Lung (tissue), 12 donors: Measurements from ENCODE around the gene TNF. TPM values are rescaled to one million over a fixed set of nuclear protein-coding genes. Genes with fewer than 3 reads are reported as not detected.
A peak's percentile ranks its signal among the peaks of the same experiment; 100 is the strongest.

Experiments used
- ATAC-seq: fragments of 200-7000 bp; cut with Tn5 transposase; one replicate; pipeline ENCODE4 v1.9.1; 2020; ENCODE audit warnings: moderate number of reproducible peaks; ENCODE audit not compliant: insufficient read depth, low FRiP score
- DNase-seq, 3 donors: peaks; one replicate each; pipeline ENCODE4 v3.0.0-alpha.2; 2013 to 2017
- H3K27ac ChIP-seq, 2 donors: one replicate each; pipeline ENCODE4 v1.5.1; 2013; ENCODE audit warnings: mild to moderate bottlenecking in 2 of 2, moderate library complexity in 2 of 2, control low read depth in 1 of 2, inconsistent platforms in 1 of 2, low read depth in 1 of 2, low read length in 1 of 2
- H3K27me3 ChIP-seq, 3 donors: one replicate each; pipeline ENCODE4 v1.5.1; 2013; ENCODE audit warnings: low read length in 2 of 3; ENCODE audit not compliant: control insufficient read depth in 3 of 3, insufficient read depth in 3 of 3
- H3K36me3 ChIP-seq, 4 donors: one replicate each; pipeline ENCODE4 v1.5.1; 2013; ENCODE audit warnings: low read length in 4 of 4, mild to moderate bottlenecking in 1 of 4, moderate library complexity in 1 of 4; ENCODE audit not compliant: control insufficient read depth in 4 of 4, insufficient read depth in 4 of 4
- H3K4me1 ChIP-seq, 5 donors: one replicate each; pipeline ENCODE4 v1.5.1; 2013; ENCODE audit warnings: low read length in 5 of 5, mild to moderate bottlenecking in 2 of 5, moderate library complexity in 1 of 5; ENCODE audit not compliant: control insufficient read depth in 5 of 5, insufficient read depth in 5 of 5
- H3K4me3 ChIP-seq: one replicate; pipeline ENCODE4 v1.5.1; 2013; ENCODE audit warnings: mild to moderate bottlenecking, control low read depth, moderate library complexity
- H3K9ac ChIP-seq, 2 donors: one replicate each; pipeline ENCODE4 v1.5.1; 2013; ENCODE audit warnings: low read length in 2 of 2, control low read depth in 1 of 2; ENCODE audit not compliant: insufficient read depth in 1 of 2
- H3K9me3 ChIP-seq, 4 donors: one replicate each; pipeline ENCODE4 v1.5.1; 2013; ENCODE audit warnings: low read length in 3 of 4, mild to moderate bottlenecking in 1 of 4, moderate library complexity in 1 of 4; ENCODE audit not compliant: control insufficient read depth in 4 of 4, insufficient read depth in 3 of 4
- WGBS, 2 donors: extraction: QIAGEN DNeasy Blood & Tissue Kit; methylation state at CpG; one replicate each; pipeline ENCODE4 v1.1.7; 2013; 5-methylcytosine and 5-hydroxymethylcytosine counted together
- polyA plus RNA-seq, 2 donors: library from polyadenylated mRNA; stranded (reverse); fragments of 200-250 nt; gene quantifications; one replicate each; pipeline ENCODE4 v1.2.1, GENCODE V29; 2013
- total RNA-seq, 2 donors: library from RNA; depleted of rRNA in 1 of 2; stranded (reverse); fragments of >200 nt in 1 of 2; gene quantifications; one replicate each; pipeline ENCODE4 v1.2.1, GENCODE V29; 2014 to 2021
- TF ChIP-seq, protein P1 (sequence below): IDR thresholded peaks from 2 replicates; pipeline ENCODE4 v1.5.1; 2012; ENCODE audit warnings: mild to moderate bottlenecking; ENCODE audit errors: control extremely low read depth, extremely low read depth
- donor health status: control.
- donor health status: control.
- donor health status: Bipolar disorder and iron deficiency.
- donor health status: healthy.
- donor health status: DM: yes; HTN: yes; CAD: no.

TNF gene
- total and polyA plus RNA-seq, 4 donors, result 0.23 to 15.7 (median 4.1) TPM

GRCh38 chr6:31558318-31558625, 17.1 kb upstream of the TNF start:
- Histone ChIP-seq H3K27me3 (no peaks in the 10 kb centered on the region), H3K4me1 (peaks cover 0 to 27% (median 0%) of the 10 kb centered on the region in 5 donors), H3K9ac (no peak overlapping the region), H3K36me3 (peaks cover 6 to 20% (median 14%) of the 10 kb centered on the region in 4 donors), H3K4me3 (no peak overlapping the region), H3K9me3 (no peaks in the 10 kb centered on the region), H3K27ac (peak overlapping the region in 1 of 2 donors; percentile 87)
- TF ChIP-seq, protein P1, sequence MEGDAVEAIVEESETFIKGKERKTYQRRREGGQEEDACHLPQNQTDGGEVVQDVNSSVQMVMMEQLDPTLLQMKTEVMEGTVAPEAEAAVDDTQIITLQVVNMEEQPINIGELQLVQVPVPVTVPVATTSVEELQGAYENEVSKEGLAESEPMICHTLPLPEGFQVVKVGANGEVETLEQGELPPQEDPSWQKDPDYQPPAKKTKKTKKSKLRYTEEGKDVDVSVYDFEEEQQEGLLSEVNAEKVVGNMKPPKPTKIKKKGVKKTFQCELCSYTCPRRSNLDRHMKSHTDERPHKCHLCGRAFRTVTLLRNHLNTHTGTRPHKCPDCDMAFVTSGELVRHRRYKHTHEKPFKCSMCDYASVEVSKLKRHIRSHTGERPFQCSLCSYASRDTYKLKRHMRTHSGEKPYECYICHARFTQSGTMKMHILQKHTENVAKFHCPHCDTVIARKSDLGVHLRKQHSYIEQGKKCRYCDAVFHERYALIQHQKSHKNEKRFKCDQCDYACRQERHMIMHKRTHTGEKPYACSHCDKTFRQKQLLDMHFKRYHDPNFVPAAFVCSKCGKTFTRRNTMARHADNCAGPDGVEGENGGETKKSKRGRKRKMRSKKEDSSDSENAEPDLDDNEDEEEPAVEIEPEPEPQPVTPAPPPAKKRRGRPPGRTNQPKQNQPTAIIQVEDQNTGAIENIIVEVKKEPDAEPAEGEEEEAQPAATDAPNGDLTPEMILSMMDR, result no peak
- no peak for DNase-seq
- whole genome bisulfite sequencing, 2 donors, result 70 to 75% methylated on average over 6 to 8 of the region's 8 CpGs
- ATAC-seq, result no peak

DNA sequence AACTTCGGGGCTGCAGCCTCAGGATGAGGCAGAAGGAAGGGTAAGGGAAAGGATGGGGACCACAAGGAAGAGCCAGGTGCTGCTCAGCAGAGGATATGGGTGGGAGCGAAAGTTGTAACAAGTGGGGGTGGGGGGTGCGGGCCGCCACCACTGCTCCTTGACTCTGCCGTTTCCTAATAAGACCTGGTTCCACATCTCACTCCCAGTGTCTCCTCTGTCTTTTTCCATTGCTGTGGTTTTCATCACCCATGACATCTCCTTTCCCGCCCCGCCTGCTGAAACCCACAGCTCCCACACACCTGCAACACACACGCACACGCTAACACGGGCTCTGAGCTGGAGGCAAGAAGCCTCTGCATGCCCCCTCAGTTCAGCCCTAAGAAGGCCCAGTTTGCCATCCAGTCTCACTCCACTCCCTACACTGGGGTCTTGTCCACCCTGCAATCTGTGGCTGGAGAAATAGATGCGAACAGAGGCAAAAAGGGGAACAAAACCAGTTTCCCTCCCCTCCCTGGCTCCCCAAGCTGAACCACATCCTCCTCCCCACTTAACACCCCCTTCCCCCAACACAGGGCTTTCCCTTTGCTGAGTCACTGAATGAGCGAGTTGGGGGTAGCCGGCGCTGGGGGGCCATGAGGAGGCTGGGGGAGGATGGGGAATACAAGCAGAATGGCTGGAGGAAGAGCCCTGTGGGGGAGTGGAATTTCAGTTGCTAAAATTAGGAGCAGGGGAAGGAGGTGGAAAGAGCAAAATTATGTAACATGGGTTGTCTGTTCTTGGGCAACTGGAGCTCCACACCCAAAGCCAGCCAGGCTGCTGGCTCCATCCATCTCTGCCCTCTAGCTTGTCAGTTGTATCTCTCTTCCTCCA, 16.5 kb upstream of the TNF start:
- no peak overlapping the region for H3K4me3 ChIP-seq
- H3K36me3 ChIP-seq, result peaks cover 6 to 20% (median 13%) of the 10 kb centered on the region in 4 donors
- ATAC-seq, result peak; percentile 36

DNA sequence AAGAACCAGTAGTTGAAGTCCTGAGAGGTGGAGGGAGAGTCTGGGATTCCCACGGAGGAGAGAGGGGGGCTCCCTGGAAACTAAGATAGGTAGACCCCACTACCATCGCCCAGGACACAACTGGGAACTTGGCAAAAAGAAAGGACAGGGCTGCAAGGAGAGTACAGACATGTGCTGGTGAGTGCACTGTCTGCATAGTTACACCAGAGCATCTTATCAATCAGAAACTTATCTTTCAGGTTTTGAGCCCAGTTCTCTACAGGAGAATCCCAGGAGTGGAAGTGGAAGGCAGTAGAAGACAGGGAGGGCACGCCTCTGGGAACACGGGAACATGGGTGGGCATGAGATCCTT, 15.8 kb upstream of the TNF start:
- TF ChIP-seq, protein P1, result no peak
- no peaks in the 10 kb centered on the region for H3K27me3 ChIP-seq
- ATAC-seq, result no peak
- H3K4me1 ChIP-seq, result peaks cover 0 to 27% (median 0%) of the 10 kb centered on the region in 5 donors
- no peaks in the 10 kb centered on the region for H3K9me3 ChIP-seq
- H3K36me3 ChIP-seq, result peaks cover 6 to 18% (median 11%) of the 10 kb centered on the region in 4 donors
- H3K4me3 ChIP-seq, result no peak overlapping the region
- no peak overlapping the region for H3K9ac ChIP-seq
- 45 to 50% methylated on average over 4 of the region's 4 CpGs for WGBS, 2 donors
- peak overlapping the region; percentile 24 to 87 for H3K27ac ChIP-seq
- DNase-seq, result no peak

More for the DNA sequence above, 16.5 kb upstream of the TNF start:
- H3K9ac ChIP-seq, result no peak overlapping the region
- peak in 1 of 3 donors; percentile 17 for DNase-seq
- peak overlapping the region; percentile 24 to 87 for H3K27ac ChIP-seq
- TF ChIP-seq, protein P1, result no peak
- H3K4me1 ChIP-seq, result peaks cover 0 to 27% (median 0%) of the 10 kb centered on the region in 5 donors
- WGBS, 2 donors, result 37 to 58% methylated on average over 14 of the region's 14 CpGs
- no peaks in the 10 kb centered on the region for H3K27me3 ChIP-seq
- no peaks in the 10 kb centered on the region for H3K9me3 ChIP-seq
